K562 (cell line): Measurements from ENCODE around the gene FCRL6. TPM values are rescaled to one million over a fixed set of nuclear protein-coding genes. Genes with fewer than 3 reads are reported as not detected.

Experiments used
- ATAC-seq: fragments of 200-7000 bp; cut with Tn5 transposase; 3 replicates; pipeline ENCODE4 v1.9.1; 2020; ENCODE audit warnings: moderate library complexity
- BruUV-seq: library from RNA; stranded (reverse); fragments of 400-500 nt; replicated peaks from 2 replicates; lab custom pipeline; 2021; lab: Mats Ljungman, UMichigan
- CTCF ChIA-PET: fragments of 300-600 bp; formaldehyde crosslinking; extraction: SDS; loops from one replicate; lab custom pipeline; 2021; ENCODE audit warnings: low intra/inter-chr PET ratio; lab: Yijun Ruan, JAX
- POLR2A ChIA-PET: fragments of 300-600, 350-650 bp; sonication (Branson Sonifier 250); formaldehyde crosslinking; extraction: SDS; loops from one replicate; lab custom pipeline; 2021; ENCODE audit warnings: antibody characterized with exemption, inconsistent platforms; lab: Yijun Ruan, JAX
- DNase-seq, 4 experiments: peaks; one replicate each; pipeline versions ENCODE4 v3.0.0 to v3.0.0-alpha.2; 2011 to 2018; ENCODE audit warnings: low spot score in 3 of 4, mixed read lengths in 3 of 4; ENCODE audit errors: extremely low read depth in 1 of 4
- FAIRE-seq: peaks from 2 replicates; lab custom pipeline; 2011; peaks lifted over from hg19 to GRCh38; lab: Jason Lieb, UNC
- H2AFZ ChIP-seq: 2 replicates; pipeline ENCODE4 v1.6.0; 2011; ENCODE audit warnings: low read depth, low read length, control low read depth, inconsistent platforms
- H3K27ac ChIP-seq: fragments of 200-600 bp; 3 replicates; pipeline ENCODE4 v1.8.0; 2011; ENCODE audit warnings: low read depth, mild to moderate bottlenecking, control low read depth, inconsistent platforms, low read length, moderate library complexity, mixed read lengths; ENCODE audit errors: extremely low read depth
- H3K27me3 ChIP-seq, 2 experiments: fragments of 300-600 bp in 1 of 2; 2 replicates in 1 of 2; 3 replicates in 1 of 2; pipeline versions ENCODE4 v1.6.0 to v1.8.0; 2011; ENCODE audit warnings: inconsistent platforms in 2 of 2, low read length in 2 of 2, mild to moderate bottlenecking in 1 of 2, mixed read lengths in 1 of 2, moderate library complexity in 1 of 2; ENCODE audit not compliant: control insufficient read depth in 2 of 2, insufficient read depth in 2 of 2
- H3K36me3 ChIP-seq: fragments of 300-600 bp; 3 replicates; pipeline ENCODE4 v1.8.0; 2011; ENCODE audit warnings: mild to moderate bottlenecking, low read length, inconsistent platforms; ENCODE audit not compliant: control insufficient read depth, insufficient read depth
- H3K4me1 ChIP-seq, 2 experiments: fragments of 200-600 bp in 1 of 2; replicated peaks in 1 of 2; 2 replicates in 1 of 2; 3 replicates in 1 of 2; pipeline versions ENCODE4 v1.5.1 to v1.8.0; 2011; ENCODE audit warnings: inconsistent platforms in 2 of 2, low read length in 2 of 2, mild to moderate bottlenecking in 1 of 2, mixed read lengths in 1 of 2, moderate library complexity in 1 of 2; ENCODE audit not compliant: control insufficient read depth in 2 of 2, insufficient read depth in 2 of 2
- H3K4me2 ChIP-seq: 2 replicates; pipeline ENCODE4 v1.6.1; 2011; ENCODE audit warnings: low read length, control low read depth, inconsistent platforms, mixed read lengths; ENCODE audit not compliant: insufficient read depth
- H3K4me3 ChIP-seq: fragments of 200-600 bp; sonication (generic), shearing (Covaris generic); 2 replicates; pipeline ENCODE4 v1.5.1; 2016; ENCODE audit warnings: control low read depth, inconsistent platforms
- H3K79me2 ChIP-seq: fragments of 200-600 bp; 3 replicates; pipeline ENCODE4 v1.8.0; 2011; ENCODE audit warnings: low read length, inconsistent platforms; ENCODE audit not compliant: control insufficient read depth, insufficient read depth
- H3K9ac ChIP-seq, 2 experiments: 2 replicates each; pipeline versions ENCODE4 v1.6.0 to v1.6.1; 2011; ENCODE audit warnings: low read depth in 2 of 2, low read length in 2 of 2, control low read depth in 1 of 2, inconsistent platforms in 1 of 2, mild to moderate bottlenecking in 1 of 2, mixed read lengths in 1 of 2; ENCODE audit not compliant: insufficient read depth in 1 of 2
- H3K9me1 ChIP-seq: one replicate; pipeline ENCODE4 v1.6.0; 2011; ENCODE audit warnings: inconsistent platforms, mild to moderate bottlenecking, low read length, moderate library complexity; ENCODE audit not compliant: control insufficient read depth, insufficient read depth
- H3K9me3 ChIP-seq: replicated peaks from 2 replicates; pipeline ENCODE4 v1.5.1; 2011; ENCODE audit warnings: low read depth, low read length, inconsistent platforms; ENCODE audit not compliant: control insufficient read depth, insufficient read depth
- H4K20me1 ChIP-seq: replicated peaks from 2 replicates; pipeline ENCODE4 v1.6.1; 2011; ENCODE audit warnings: low read length, inconsistent platforms, mixed read lengths; ENCODE audit not compliant: control insufficient read depth, insufficient read depth
- FOXK2 ChIP-seq, 2 experiments: fragments of 450-650 bp; IDR thresholded peaks in 1 of 2; conservative IDR thresholded peaks in 1 of 2; 2 replicates each; pipeline ENCODE4 v1.6.1; 2016; ENCODE audit warnings: low read depth in 2 of 2, mild to moderate bottlenecking in 1 of 2
- HMG20A ChIP-seq: fragments of 450-650 bp; formaldehyde crosslinking; conservative IDR thresholded peaks from 2 replicates; pipeline ENCODE4 v1.4.0; 2020; ENCODE audit warnings: mild to moderate bottlenecking, mixed read lengths
- ILF3 ChIP-seq: fragments of 450-650 bp; IDR thresholded peaks from 2 replicates; pipeline ENCODE4 v1.6.1; 2018; ENCODE audit warnings: antibody characterized with exemption, mild to moderate bottlenecking, moderate library complexity, borderline replicate concordance
- RBFOX2 ChIP-seq: fragments of 200-400 bp; formaldehyde crosslinking; IDR thresholded peaks from 2 replicates; pipeline ENCODE4 v1.6.1; 2017; ENCODE audit warnings: low read depth, mild to moderate bottlenecking, low read length, moderate library complexity
- RHOXF2B ChIP-seq: fragments of 250-450 bp; sonication (Bioruptor Pico); conservative IDR thresholded peaks from 2 replicates; pipeline ENCODE4 v1.5.1; 2021
- SAFB ChIP-seq: fragments of 200-400 bp; formaldehyde crosslinking; IDR thresholded peaks from 2 replicates; pipeline ENCODE4 v1.6.1; 2017; ENCODE audit warnings: low read depth, low read length, borderline replicate concordance
- SREBF1 ChIP-seq: fragments of 150-350 bp; IDR thresholded peaks from 2 replicates; pipeline ENCODE4 v1.6.1; 2014; ENCODE audit warnings: antibody characterized with exemption, low read depth, low read length, borderline replicate concordance
- ZNF12 ChIP-seq: sonication (generic); formaldehyde crosslinking; IDR thresholded peaks from 2 replicates; pipeline ENCODE4 v1.4.0; 2020; ENCODE audit warnings: mild to moderate bottlenecking, missing genetic modification reagents
- ZNF184 ChIP-seq: sonication (generic); formaldehyde crosslinking; IDR thresholded peaks from 2 replicates; pipeline ENCODE4 v1.5.0; 2020; ENCODE audit warnings: missing genetic modification reagents
- ZNF408 ChIP-seq: fragments of 250-450 bp; sonication (Bioruptor Pico); IDR thresholded peaks from 2 replicates; pipeline ENCODE4 v1.4.0; 2020; ENCODE audit warnings: low read depth, mild to moderate bottlenecking, moderate library complexity
- WGBS: fragments of 100-300 bp; shearing (Covaris generic); methylation state at CpG from one replicate; pipeline ENCODE4 v1.1.6; 2016; ENCODE audit warnings: low coverage, mixed read lengths; ENCODE audit not compliant: insufficient coverage; ENCODE audit errors: missing lambda C conversion rate; 5-methylcytosine and 5-hydroxymethylcytosine counted together
- in situ Hi-C: fragments of 300-500 bp; cut with MboI; formaldehyde crosslinking; loops from 4 replicates; pipeline ENCODE4 v1.15.0; 2018; ENCODE audit warnings: inconsistent platforms, mixed read lengths
- intact Hi-C: fragments of 100-400 bp; cut with micrococcal nuclease; formaldehyde crosslinking; loops from 2 replicates; pipeline ENCODE4 v1.14.2; 2022
- polyA plus RNA-seq, 8 experiments: library from polyadenylated mRNA; depleted of rRNA in 4 of 8; stranded (reverse) in 5 of 8; unstranded in 3 of 8; fragments of >200 nt; fragmentation: Nextera tagmentation in 2 of 8; fragmentation: Illumina TruSeq in 1 of 8; extraction: Ambion mirVana in 2 of 8; extraction: Trizol in 1 of 8; gene quantifications; 2 replicates each; pipeline versions ENCODE4 v1.2.1 to v1.2.3, GENCODE V29; 2011 to 2014; ENCODE audit warnings: inconsistent platforms in 1 of 8, missing spikeins in 1 of 8
- total RNA-seq, 7 experiments: library from RNA; depleted of rRNA in 6 of 7; stranded (reverse); fragments of >200 nt in 6 of 7; fragmentation: Illumina TruSeq in 2 of 7; extraction: Trizol in 2 of 7; gene quantifications; 2 replicates each; pipeline versions ENCODE4 v1.2.1 to v1.2.3, GENCODE V29; 2011 to 2021; ENCODE audit warnings: low replicate concordance in 1 of 7
- TF ChIP-seq, protein P1 (sequence below): sonication (generic); formaldehyde crosslinking; IDR thresholded peaks from 2 replicates; pipeline ENCODE4 v1.8.0; 2022; ENCODE audit warnings: missing genetic modification reagents, mild to moderate bottlenecking, borderline replicate concordance
- TF ChIP-seq, protein P2 (sequence below): IDR thresholded peaks from 2 replicates; pipeline ENCODE4 v1.6.1; 2012; ENCODE audit warnings: low read depth, low read length, improper control_type of control experiment, borderline replicate concordance
- TF ChIP-seq, protein P3 (sequence below): fragments of 450-650 bp; IDR thresholded peaks from 2 replicates; pipeline ENCODE4 v1.6.1; 2014; ENCODE audit warnings: low read depth, mild to moderate bottlenecking, moderate library complexity, borderline replicate concordance
- TF ChIP-seq, protein P4 (sequence below): sonication (generic); formaldehyde crosslinking; IDR thresholded peaks from 2 replicates; pipeline ENCODE4 v1.8.1; 2023; ENCODE audit warnings: mild to moderate bottlenecking, missing genetic modification reagents

The FCRL6 gene
- total and polyA plus RNA-seq, 9 of the 15 experiments (the other 6 are each of a cell fraction or from before 2014, with no cell fraction given) = not detected

DNA sequence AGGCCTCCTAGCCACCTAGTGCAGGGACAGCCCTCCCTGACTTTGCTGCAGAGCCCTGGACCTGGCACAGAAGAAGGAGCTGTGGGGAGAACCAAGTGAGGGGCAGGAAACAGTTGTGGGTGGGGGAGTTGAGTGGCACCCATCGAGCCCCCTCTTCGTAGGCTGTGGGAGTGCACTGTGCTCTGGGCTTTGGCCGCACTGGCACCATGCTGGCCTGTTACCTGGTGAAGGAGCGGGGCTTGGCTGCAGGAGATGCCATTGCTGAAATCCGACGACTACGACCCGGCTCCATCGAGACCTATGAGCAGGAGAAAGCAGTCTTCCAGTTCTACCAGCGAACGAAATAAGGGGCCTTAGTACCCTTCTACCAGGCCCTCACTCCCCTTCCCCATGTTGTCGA, 20.2 kb upstream of the FCRL6 start:
- WGBS = 89% methylated on average over 6 of the region's 12 CpGs
- ATAC-seq (no peak), DNase-seq (no peak), FAIRE-seq (no peak)
- ChIA-PET POLR2A (interaction anchor here (0.5 to 1.8 kb wide), 3 partner anchors 16 to 359 kb away, joined by 3 to 7 read pairs (median 6); no protein-coding TSS in a partner anchor), CTCF (no interaction called here)
- Histone ChIP-seq H3K9me1 (no peaks in the 10 kb centered on the region), H2AFZ (no peak overlapping the region), H3K4me2 (0 out of 2 replicates have a peak overlapping the region, but pooled peaks have one; percentile 80), H3K9me3 (no peaks in the 10 kb centered on the region), H3K27ac (no peak overlapping the region), H3K4me3 (no peak overlapping the region), H3K27me3 (0 out of 5 replicates have a peak, but pooled peaks cover 0 to 3% of the 10 kb centered on the region in 2 experiments), H3K4me1 (peaks cover 0 to 17% of the 10 kb centered on the region in 2 experiments; a peak in 3 of 5 replicates), H3K36me3 (no peaks in the 10 kb centered on the region), H3K79me2 (no peaks in the 10 kb centered on the region; the same call in 2 of the 3 replicates), H4K20me1 (no peaks in the 10 kb centered on the region; the same call in 1 of the 2 replicates), H3K9ac (0 out of 4 replicates have a peak overlapping the region, but pooled peaks of 1 of the 2 experiments have one; percentile 1)
- in situ Hi-C loops (no loop called here), intact Hi-C loops (loop anchor here (5.0 kb wide), 4 partner anchors 35 to 225 kb away; partner anchors contain the start of gene IGSF9)
- no TSS peak for BruUV-seq
- TF ChIP-seq RBFOX2 = no peak
- TF ChIP-seq, protein P1, sequence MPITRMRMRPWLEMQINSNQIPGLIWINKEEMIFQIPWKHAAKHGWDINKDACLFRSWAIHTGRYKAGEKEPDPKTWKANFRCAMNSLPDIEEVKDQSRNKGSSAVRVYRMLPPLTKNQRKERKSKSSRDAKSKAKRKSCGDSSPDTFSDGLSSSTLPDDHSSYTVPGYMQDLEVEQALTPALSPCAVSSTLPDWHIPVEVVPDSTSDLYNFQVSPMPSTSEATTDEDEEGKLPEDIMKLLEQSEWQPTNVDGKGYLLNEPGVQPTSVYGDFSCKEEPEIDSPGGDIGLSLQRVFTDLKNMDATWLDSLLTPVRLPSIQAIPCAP = no peak
- no peak for TF ChIP-seq ZNF408 (CRISPR knock-in tag)
- TF ChIP-seq SREBF1 = no peak
- no peak for TF ChIP-seq RHOXF2B (CRISPR knock-in tag)
- TF ChIP-seq, protein P2, sequence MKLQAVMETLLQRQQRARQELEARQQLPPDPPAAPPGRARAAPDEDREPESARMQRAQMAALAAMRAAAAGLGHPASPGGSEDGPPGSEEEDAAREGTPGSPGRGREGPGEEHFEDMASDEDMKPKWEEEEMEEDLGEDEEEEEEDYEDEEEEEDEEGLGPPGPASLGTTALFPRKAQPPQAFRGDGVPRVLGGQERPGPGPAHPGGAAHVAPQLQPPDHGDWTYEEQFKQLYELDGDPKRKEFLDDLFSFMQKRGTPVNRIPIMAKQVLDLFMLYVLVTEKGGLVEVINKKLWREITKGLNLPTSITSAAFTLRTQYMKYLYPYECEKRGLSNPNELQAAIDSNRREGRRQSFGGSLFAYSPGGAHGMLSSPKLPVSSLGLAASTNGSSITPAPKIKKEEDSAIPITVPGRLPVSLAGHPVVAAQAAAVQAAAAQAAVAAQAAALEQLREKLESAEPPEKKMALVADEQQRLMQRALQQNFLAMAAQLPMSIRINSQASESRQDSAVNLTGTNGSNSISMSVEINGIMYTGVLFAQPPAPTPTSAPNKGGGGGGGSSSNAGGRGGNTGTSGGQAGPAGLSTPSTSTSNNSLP = no peak
- TF ChIP-seq HMG20A (CRISPR knock-in tag) = no peak
- no peak for TF ChIP-seq ZNF12 (CRISPR knock-in tag)
- no peak for TF ChIP-seq SAFB
- no peak for TF ChIP-seq ZNF184 (CRISPR knock-in tag)
- TF ChIP-seq, protein P3, sequence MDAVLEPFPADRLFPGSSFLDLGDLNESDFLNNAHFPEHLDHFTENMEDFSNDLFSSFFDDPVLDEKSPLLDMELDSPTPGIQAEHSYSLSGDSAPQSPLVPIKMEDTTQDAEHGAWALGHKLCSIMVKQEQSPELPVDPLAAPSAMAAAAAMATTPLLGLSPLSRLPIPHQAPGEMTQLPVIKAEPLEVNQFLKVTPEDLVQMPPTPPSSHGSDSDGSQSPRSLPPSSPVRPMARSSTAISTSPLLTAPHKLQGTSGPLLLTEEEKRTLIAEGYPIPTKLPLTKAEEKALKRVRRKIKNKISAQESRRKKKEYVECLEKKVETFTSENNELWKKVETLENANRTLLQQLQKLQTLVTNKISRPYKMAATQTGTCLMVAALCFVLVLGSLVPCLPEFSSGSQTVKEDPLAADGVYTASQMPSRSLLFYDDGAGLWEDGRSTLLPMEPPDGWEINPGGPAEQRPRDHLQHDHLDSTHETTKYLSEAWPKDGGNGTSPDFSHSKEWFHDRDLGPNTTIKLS = no peak
- no peak for TF ChIP-seq FOXK2 (conservative IDR thresholded peaks at IDR 0.05 in 1 of 2, IDR thresholded peaks at IDR 0.05 in 1 of 2; ENCODE audit: low read depth in 2 of 2)
- TF ChIP-seq, protein P4, sequence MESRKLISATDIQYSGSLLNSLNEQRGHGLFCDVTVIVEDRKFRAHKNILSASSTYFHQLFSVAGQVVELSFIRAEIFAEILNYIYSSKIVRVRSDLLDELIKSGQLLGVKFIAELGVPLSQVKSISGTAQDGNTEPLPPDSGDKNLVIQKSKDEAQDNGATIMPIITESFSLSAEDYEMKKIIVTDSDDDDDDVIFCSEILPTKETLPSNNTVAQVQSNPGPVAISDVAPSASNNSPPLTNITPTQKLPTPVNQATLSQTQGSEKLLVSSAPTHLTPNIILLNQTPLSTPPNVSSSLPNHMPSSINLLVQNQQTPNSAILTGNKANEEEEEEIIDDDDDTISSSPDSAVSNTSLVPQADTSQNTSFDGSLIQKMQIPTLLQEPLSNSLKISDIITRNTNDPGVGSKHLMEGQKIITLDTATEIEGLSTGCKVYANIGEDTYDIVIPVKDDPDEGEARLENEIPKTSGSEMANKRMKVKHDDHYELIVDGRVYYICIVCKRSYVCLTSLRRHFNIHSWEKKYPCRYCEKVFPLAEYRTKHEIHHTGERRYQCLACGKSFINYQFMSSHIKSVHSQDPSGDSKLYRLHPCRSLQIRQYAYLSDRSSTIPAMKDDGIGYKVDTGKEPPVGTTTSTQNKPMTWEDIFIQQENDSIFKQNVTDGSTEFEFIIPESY (CRISPR knock-in tag) = no peak
- TF ChIP-seq ILF3 = no peak
